GM12874 (cell line): ENCODE measurements around the gene PTK7.

Source experiments
- CTCF ChIP-seq: IDR thresholded peaks from 2 replicates; pipeline ENCODE4 v1.5.1; 2011; ENCODE audit warnings: low read depth, mild to moderate bottlenecking, control low read depth, low read length, moderate library complexity; ENCODE audit not compliant: insufficient read depth

The PTK7 gene

DNA sequence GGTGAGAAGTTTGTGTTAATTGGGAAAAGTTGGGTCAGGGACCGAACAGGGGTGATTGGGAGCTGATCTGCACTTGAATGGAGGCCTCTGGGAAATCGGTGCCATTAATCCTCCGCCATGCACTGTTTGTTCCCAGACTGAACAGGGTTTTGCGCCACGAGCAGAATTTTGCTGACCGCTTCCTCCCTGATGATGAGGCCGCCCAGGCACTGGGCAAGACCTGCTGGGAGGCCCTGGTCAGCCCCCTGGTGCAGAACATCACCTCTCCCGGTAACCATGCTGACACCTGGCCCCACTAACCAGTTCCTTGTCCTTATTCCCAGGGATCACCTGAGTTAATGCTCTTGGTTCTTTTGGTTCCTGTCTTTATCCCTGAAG is 127.6 kb downstream of the PTK7 start:
- no peak for TF ChIP-seq CTCF

GRCh38 chr6:43204271-43205105 is 128.4 kb downstream of the PTK7 start:
- TF ChIP-seq CTCF, result no peak

- TF ChIP-seq CTCF, result no peak
These were observed 129.7 kb downstream of the PTK7 start for GRCh38 chr6:43205849-43206248.

DNA sequence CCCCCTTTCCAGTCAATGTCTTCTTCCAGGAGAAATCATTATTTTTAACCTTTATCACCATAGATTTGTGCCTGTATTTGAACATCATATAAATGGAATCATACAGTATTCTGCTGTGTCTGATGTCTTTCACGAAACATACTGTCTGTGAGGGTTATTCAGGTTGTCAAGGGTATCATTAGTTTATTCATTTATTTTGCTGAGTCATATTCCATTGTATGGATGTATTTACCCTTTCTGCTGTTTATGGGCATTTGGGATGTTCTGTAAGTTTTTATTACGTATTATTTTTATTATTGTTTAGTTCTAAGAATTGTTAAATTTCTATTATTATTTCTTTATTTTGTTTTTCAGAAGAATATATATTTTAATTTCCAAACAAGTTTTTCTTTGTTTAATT is 131.2 kb downstream of the PTK7 start:
- TF ChIP-seq CTCF, result no peak
